Loucy (cell line): ENCODE measurements around the gene PLOD3.

Experiments
- H2AFZ ChIP-seq: fragments of 200-600 bp; sonication (generic); 2 replicates; pipeline ENCODE4 v1.6.0; 2016; ENCODE audit warnings: antibody characterized with exemption, mild to moderate bottlenecking, low read length, moderate library complexity
- H3F3A ChIP-seq: fragments of 200-600 bp; 2 replicates; pipeline ENCODE4 v1.6.0; 2016; ENCODE audit warnings: antibody characterized with exemption, low read depth, mild to moderate bottlenecking
- H3K27me3 ChIP-seq: fragments of 200-600 bp; sonication (generic); 2 replicates; pipeline ENCODE4 v1.6.1; 2014; ENCODE audit warnings: low read length, mild to moderate bottlenecking; ENCODE audit not compliant: insufficient read depth, poor library complexity, severe bottlenecking
- H3K36me3 ChIP-seq: fragments of 200-600 bp; sonication (generic); 2 replicates; pipeline ENCODE4 v1.6.1; 2016; ENCODE audit warnings: low read length; ENCODE audit not compliant: insufficient read depth
- H3K4me1 ChIP-seq: fragments of 200-600 bp; sonication (generic); 2 replicates; pipeline ENCODE4 v1.5.1; 2014; ENCODE audit warnings: low read length, mild to moderate bottlenecking; ENCODE audit not compliant: insufficient read depth, poor library complexity, severe bottlenecking
- H3K4me2 ChIP-seq: fragments of 200-600 bp; sonication (generic); 2 replicates; pipeline ENCODE4 v1.6.0; 2014; ENCODE audit warnings: antibody characterized with exemption, low read length, low read depth, mild to moderate bottlenecking; ENCODE audit not compliant: poor library complexity, severe bottlenecking
- H3K4me3 ChIP-seq: fragments of 200-600 bp; sonication (generic); 2 replicates; pipeline ENCODE4 v1.5.1; 2014; ENCODE audit warnings: low read length, mild to moderate bottlenecking, mixed read lengths; ENCODE audit not compliant: poor library complexity, severe bottlenecking
- H3K79me2 ChIP-seq: fragments of 200-600 bp; sonication (generic); 2 replicates; pipeline ENCODE4 v1.6.1; 2014; ENCODE audit warnings: low read length; ENCODE audit not compliant: insufficient read depth
- H3K9ac ChIP-seq: fragments of 200-600 bp; sonication (generic); 2 replicates; pipeline ENCODE4 v1.6.0; 2014; ENCODE audit warnings: mild to moderate bottlenecking, low read depth, low read length, moderate library complexity; ENCODE audit not compliant: poor library complexity, severe bottlenecking
- H3K9me2 ChIP-seq: fragments of 200-600 bp; sonication (generic); replicated peaks from 2 replicates; pipeline ENCODE4 v1.6.1; 2016; ENCODE audit warnings: low read depth, low read length, mixed read lengths
- H3K9me3 ChIP-seq: fragments of 200-600 bp; sonication (generic); 2 replicates; pipeline ENCODE4 v1.6.1; 2014; ENCODE audit warnings: mild to moderate bottlenecking, antibody characterized with exemption, low read length, low read depth; ENCODE audit not compliant: insufficient read depth
- H4K20me1 ChIP-seq: fragments of 200-600 bp; sonication (generic); 2 replicates; pipeline ENCODE4 v1.6.0; 2014; ENCODE audit warnings: antibody characterized with exemption, low read length, mild to moderate bottlenecking; ENCODE audit not compliant: insufficient read depth, poor library complexity, severe bottlenecking
- EZH2phosphoT487 ChIP-seq: fragments of 200-600 bp; IDR thresholded peaks from 2 replicates; pipeline ENCODE4 v1.6.1; 2018; ENCODE audit warnings: antibody characterized with exemption, mild to moderate bottlenecking, moderate library complexity, borderline replicate concordance
- TF ChIP-seq, protein P1 (sequence below): fragments of 200-600 bp; sonication (generic); conservative IDR thresholded peaks from 2 replicates; pipeline ENCODE4 v1.5.1; 2014; ENCODE audit warnings: mild to moderate bottlenecking, antibody characterized with exemption, low read length

Gene PLOD3

DNA sequence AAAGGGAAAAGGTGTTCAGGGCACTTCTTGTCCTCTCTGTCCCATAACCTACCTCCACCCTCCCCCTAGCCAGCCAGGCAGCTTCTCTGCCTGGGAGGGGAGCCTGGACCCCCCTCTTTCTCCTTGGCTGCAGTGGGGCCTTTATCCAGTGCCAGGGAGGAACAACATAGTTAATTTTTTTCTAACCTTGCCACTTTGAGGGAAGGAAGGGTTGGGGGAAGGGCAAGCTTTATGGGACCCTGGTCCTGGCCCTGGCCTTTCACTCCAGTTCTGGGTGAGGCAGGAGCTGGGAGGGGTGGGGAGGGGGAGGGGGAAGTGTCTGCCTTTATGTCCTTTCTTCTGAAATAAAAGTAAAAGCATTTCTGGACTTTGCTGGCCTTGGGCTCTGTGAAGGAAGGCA is 56.5 kb downstream of the PLOD3 start:
- Histone ChIP-seq H3K9me3 (no peaks in the 10 kb centered on the region), H3K36me3 (no peaks in the 10 kb centered on the region), H4K20me1 (peaks cover 15% of the 10 kb centered on the region), H2AFZ (no peak overlapping the region), H3K9ac (no peak overlapping the region), H3K4me1 (peaks cover 5% of the 10 kb centered on the region), H3K9me2 (no peaks in the 10 kb centered on the region), H3K4me3 (no peak overlapping the region), H3F3A (0 out of 2 replicates have a peak, but pooled peaks cover 3% of the 10 kb centered on the region), H3K27me3 (no peaks in the 10 kb centered on the region), H3K79me2 (peaks cover 6% of the 10 kb centered on the region; the same call in 1 of the 2 replicates), H3K4me2 (no peak overlapping the region)
- TF ChIP-seq, protein P1, sequence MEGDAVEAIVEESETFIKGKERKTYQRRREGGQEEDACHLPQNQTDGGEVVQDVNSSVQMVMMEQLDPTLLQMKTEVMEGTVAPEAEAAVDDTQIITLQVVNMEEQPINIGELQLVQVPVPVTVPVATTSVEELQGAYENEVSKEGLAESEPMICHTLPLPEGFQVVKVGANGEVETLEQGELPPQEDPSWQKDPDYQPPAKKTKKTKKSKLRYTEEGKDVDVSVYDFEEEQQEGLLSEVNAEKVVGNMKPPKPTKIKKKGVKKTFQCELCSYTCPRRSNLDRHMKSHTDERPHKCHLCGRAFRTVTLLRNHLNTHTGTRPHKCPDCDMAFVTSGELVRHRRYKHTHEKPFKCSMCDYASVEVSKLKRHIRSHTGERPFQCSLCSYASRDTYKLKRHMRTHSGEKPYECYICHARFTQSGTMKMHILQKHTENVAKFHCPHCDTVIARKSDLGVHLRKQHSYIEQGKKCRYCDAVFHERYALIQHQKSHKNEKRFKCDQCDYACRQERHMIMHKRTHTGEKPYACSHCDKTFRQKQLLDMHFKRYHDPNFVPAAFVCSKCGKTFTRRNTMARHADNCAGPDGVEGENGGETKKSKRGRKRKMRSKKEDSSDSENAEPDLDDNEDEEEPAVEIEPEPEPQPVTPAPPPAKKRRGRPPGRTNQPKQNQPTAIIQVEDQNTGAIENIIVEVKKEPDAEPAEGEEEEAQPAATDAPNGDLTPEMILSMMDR: no peak
- no peak for TF ChIP-seq EZH2phosphoT487

DNA sequence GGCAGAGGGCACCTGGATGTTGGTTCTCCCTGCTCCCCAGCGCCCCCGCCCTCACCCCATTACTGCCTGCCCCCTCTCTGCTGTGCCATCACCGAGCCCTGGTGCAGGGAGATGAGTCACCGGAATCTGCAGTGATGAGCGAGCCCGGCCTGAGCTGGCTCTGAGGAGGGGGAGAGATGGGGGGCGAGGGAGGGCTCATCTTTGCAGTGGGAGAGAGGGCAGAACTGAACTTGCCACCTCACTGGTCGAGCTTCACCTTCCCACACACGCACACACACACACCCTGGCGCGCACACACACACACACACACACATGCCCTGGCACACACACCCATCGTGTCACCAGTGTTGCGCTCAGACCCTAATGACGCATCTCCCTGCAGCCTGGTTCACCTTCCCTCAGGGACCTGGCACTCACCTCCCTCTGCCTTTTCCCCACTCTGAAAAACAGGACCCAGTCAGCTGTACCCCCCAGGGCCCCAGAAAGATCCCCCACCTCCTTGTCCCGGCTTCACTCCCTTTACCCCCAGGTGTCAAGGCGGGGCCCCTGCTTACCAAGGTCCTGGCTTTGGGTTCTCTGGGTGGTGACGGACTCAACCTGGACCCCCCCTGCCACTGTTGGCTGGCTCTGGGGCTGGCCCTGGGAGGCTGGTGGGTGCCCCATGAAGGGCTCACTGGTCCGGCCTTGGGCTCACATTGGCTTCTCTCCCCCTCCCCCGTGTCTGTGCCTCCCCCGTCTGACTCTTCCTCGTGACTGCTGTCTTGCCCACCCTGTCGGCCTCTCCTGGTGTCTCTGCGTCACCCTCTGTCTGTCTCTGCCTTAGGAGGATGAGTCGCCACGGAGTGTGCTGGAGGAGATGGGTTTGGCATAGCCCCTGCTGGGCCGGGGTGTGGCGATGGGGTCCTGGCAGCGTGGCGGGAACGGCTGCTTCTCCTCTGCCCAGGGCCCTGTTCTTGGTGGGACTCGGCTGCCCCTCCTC is 57.4 kb downstream of the PLOD3 start:
- Histone ChIP-seq H3F3A (0 out of 2 replicates have a peak, but pooled peaks cover 3% of the 10 kb centered on the region), H3K27me3 (no peaks in the 10 kb centered on the region), H4K20me1 (peaks cover 16% of the 10 kb centered on the region), H3K4me1 (peaks cover 11% of the 10 kb centered on the region), H3K79me2 (peaks cover 16% of the 10 kb centered on the region), H3K4me3 (no peak overlapping the region), H3K9me3 (no peaks in the 10 kb centered on the region), H2AFZ (no peak overlapping the region), H3K9ac (no peak overlapping the region), H3K9me2 (no peaks in the 10 kb centered on the region), H3K36me3 (no peaks in the 10 kb centered on the region), H3K4me2 (no peak overlapping the region)
- no peak for TF ChIP-seq EZH2phosphoT487
- TF ChIP-seq, protein P1: no peak

DNA sequence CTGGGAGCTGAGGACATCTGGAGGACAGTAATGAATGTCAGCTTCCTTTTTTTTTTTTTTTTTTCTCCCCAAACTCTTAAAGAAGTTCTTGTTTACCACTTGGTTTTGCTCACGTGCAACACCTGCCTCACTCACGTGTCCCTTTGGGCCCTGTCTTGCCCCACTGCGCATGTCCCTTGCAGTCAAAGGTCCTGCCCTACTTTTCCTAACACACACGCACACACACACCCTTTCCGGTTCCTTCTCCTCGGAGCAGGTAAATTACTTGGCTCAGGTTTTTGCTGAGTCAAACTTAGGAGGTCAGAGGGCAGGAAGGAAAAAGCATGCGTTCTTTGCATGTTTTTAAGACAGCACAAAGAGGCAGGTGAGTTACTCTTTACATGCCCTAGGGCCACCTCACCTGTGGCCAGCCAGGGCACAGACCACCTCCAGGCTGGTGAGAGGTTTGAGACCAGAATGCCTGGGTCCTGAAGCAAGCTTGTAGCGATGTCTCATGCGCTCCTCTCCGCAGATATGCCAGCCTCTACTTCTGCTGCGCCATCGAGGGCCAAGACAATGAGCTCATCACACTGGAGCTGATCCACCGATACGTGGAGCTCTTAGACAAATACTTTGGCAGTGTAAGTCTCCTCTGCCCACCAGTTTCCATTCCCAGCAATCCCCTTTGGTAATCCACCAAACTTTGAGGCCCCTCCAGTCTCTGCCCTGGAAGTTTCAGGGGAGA is 60.4 kb downstream of the PLOD3 start:
- H3F3A ChIP-seq: 0 out of 2 replicates have a peak, but pooled peaks cover 3% of the 10 kb centered on the region
- no peaks in the 10 kb centered on the region for H3K9me3 ChIP-seq
- no peaks in the 10 kb centered on the region for H3K9me2 ChIP-seq
- peaks cover 6% of the 10 kb centered on the region for H4K20me1 ChIP-seq
- TF ChIP-seq EZH2phosphoT487: no peak
- TF ChIP-seq, protein P1: no peak
- H3K27me3 ChIP-seq: no peaks in the 10 kb centered on the region
- H3K4me3 ChIP-seq: no peak overlapping the region
- H2AFZ ChIP-seq: no peak overlapping the region
- no peak overlapping the region for H3K4me2 ChIP-seq
- no peaks in the 10 kb centered on the region for H3K36me3 ChIP-seq
- H3K79me2 ChIP-seq: peaks cover 15% of the 10 kb centered on the region
- peaks cover 8% of the 10 kb centered on the region for H3K4me1 ChIP-seq
- no peak overlapping the region for H3K9ac ChIP-seq
